Keratinocyte (primary cell): ENCODE data around the gene PIK3AP1. TPM values are rescaled to one million over a fixed set of nuclear protein-coding genes. Genes with fewer than 3 reads are reported as not detected.

ENCODE experiments used
- DNase-seq: peaks from one replicate; pipeline ENCODE4 v3.0.0-alpha.2; 2011; ENCODE audit warnings: low read depth, missing footprints, low spot score
- FAIRE-seq: peaks from 2 replicates; lab custom pipeline; 2011; peaks lifted over from hg19 to GRCh38; lab: Jason Lieb, UNC
- H2AFZ ChIP-seq: 2 replicates; pipeline ENCODE4 v1.6.0; 2012; ENCODE audit warnings: low read length, control low read depth, inconsistent platforms; ENCODE audit not compliant: control insufficient read depth
- H3K27ac ChIP-seq: 2 replicates; pipeline ENCODE4 v1.5.1; 2011; ENCODE audit warnings: low read length; ENCODE audit not compliant: control insufficient read depth, insufficient read depth
- H3K27me3 ChIP-seq: 3 replicates; pipeline ENCODE4 v1.6.0; 2011; ENCODE audit warnings: low read length; ENCODE audit not compliant: control insufficient read depth, insufficient read depth; ENCODE audit errors: extremely low read depth
- H3K36me3 ChIP-seq, 2 experiments: 2 replicates in 1 of 2; 3 replicates in 1 of 2; pipeline ENCODE4 v1.5.1; 2011; ENCODE audit warnings: low read length in 2 of 2, mild to moderate bottlenecking in 1 of 2; ENCODE audit not compliant: control insufficient read depth in 2 of 2, insufficient read depth in 2 of 2; ENCODE audit errors: extremely low read depth in 1 of 2
- H3K4me1 ChIP-seq: 3 replicates; pipeline ENCODE4 v1.5.1; 2011; ENCODE audit warnings: low read length; ENCODE audit not compliant: control insufficient read depth, insufficient read depth; ENCODE audit errors: extremely low read depth
- H3K4me2 ChIP-seq: 3 replicates; pipeline ENCODE4 v1.6.0; 2011; ENCODE audit warnings: low read depth, low read length; ENCODE audit not compliant: control insufficient read depth, insufficient read depth; ENCODE audit errors: extremely low read depth
- H3K4me3 ChIP-seq, 3 experiments: fragments of 200-600 bp in 1 of 3; sonication (generic) in 1 of 3; 2 replicates in 2 of 3; 3 replicates in 1 of 3; pipeline ENCODE4 v1.5.1; 2011 to 2016; ENCODE audit warnings: low read length in 3 of 3, mild to moderate bottlenecking in 3 of 3, control low read depth in 2 of 3, inconsistent platforms in 1 of 3, low read depth in 1 of 3, mixed read lengths in 1 of 3, mixed run types in 1 of 3, moderate library complexity in 1 of 3; ENCODE audit not compliant: control insufficient read depth in 2 of 3, insufficient read depth in 2 of 3; ENCODE audit errors: extremely low read depth in 1 of 3
- H3K79me2 ChIP-seq: 2 replicates; pipeline ENCODE4 v1.6.0; 2012; ENCODE audit warnings: low read length; ENCODE audit not compliant: control insufficient read depth, insufficient read depth
- H3K9ac ChIP-seq: 3 replicates; pipeline ENCODE4 v1.6.0; 2011; ENCODE audit warnings: low read length; ENCODE audit not compliant: control insufficient read depth, insufficient read depth; ENCODE audit errors: extremely low read depth
- H3K9me1 ChIP-seq: 3 replicates; pipeline ENCODE4 v1.6.0; 2011; ENCODE audit warnings: low read length; ENCODE audit not compliant: control insufficient read depth, insufficient read depth; ENCODE audit errors: extremely low read depth
- H3K9me3 ChIP-seq: 2 replicates; pipeline ENCODE4 v1.5.1; 2012; ENCODE audit warnings: low read depth, low read length; ENCODE audit not compliant: control insufficient read depth
- H4K20me1 ChIP-seq: 3 replicates; pipeline ENCODE4 v1.6.0; 2011; ENCODE audit warnings: low read length; ENCODE audit not compliant: control insufficient read depth, insufficient read depth; ENCODE audit errors: extremely low read depth
- EZH2 ChIP-seq: IDR thresholded peaks from one replicate; pipeline ENCODE4 v1.6.1; 2012; ENCODE audit warnings: inconsistent platforms, mild to moderate bottlenecking, low read length, moderate library complexity
- dilution Hi-C: fragments of 300-500 bp; cut with MboI; formaldehyde crosslinking; loops from one replicate; pipeline ENCODE4 v1.7.0; 2020; ENCODE audit warnings: low sequenced_read_pairs; ENCODE audit not compliant: extremely low pct_ligation_motif_present
- polyA plus RNA-seq, 5 experiments: library from polyadenylated mRNA; depleted of rRNA in 3 of 5; stranded (reverse) in 3 of 5; stranded (forward) in 1 of 5; unstranded in 1 of 5; fragments of >200 nt; gene quantifications; 1 replicate in 1 of 5; 2 replicates in 3 of 5; 3 replicates in 1 of 5; pipeline versions ENCODE4 v1.2.1 to v1.2.3, GENCODE V29; 2011 to 2012; ENCODE audit warnings: missing spikeins in 2 of 5, low read depth in 1 of 5, low replicate concordance in 1 of 5
- TF ChIP-seq, protein P1 (sequence below), 3 experiments: IDR thresholded peaks in 1 of 3; conservative IDR thresholded peaks in 1 of 3; optimal IDR thresholded peaks in 1 of 3; 2 replicates in 2 of 3; 3 replicates in 1 of 3; pipeline versions ENCODE3 to v1.5.1; 2011; ENCODE audit warnings: low read length in 3 of 3, mild to moderate bottlenecking in 3 of 3, moderate library complexity in 2 of 3, control low read depth in 1 of 3, inconsistent platforms in 1 of 3; ENCODE audit not compliant: insufficient read depth in 2 of 3; ENCODE audit errors: extremely low read depth in 1 of 3

Gene PIK3AP1
- polyA plus RNA-seq, 1 donor (not counting 4 experiments of a cell fraction or from before 2014, with no cell fraction given), result not detected

GRCh38 chr10:96703358-96703757, 17.0 kb downstream of the PIK3AP1 start:
- Histone ChIP-seq H4K20me1 (no peaks in the 10 kb centered on the region), H3K4me1 (no peaks in the 10 kb centered on the region), H3K36me3 (no peaks in the 10 kb centered on the region), H3K27ac (no peak overlapping the region), H3K9ac (no peak overlapping the region), H3K9me1 (no peaks in the 10 kb centered on the region), H3K4me2 (no peak overlapping the region), H3K27me3 (no peaks in the 10 kb centered on the region), H3K79me2 (no peaks in the 10 kb centered on the region), H3K4me3 (no peak overlapping the region), H3K9me3 (no peaks in the 10 kb centered on the region), H2AFZ (no peak overlapping the region)
- FAIRE-seq (no peak), DNase-seq (no peak)
- dilution Hi-C loops, result no loop called here
- no peak for TF ChIP-seq EZH2
- TF ChIP-seq, protein P1, sequence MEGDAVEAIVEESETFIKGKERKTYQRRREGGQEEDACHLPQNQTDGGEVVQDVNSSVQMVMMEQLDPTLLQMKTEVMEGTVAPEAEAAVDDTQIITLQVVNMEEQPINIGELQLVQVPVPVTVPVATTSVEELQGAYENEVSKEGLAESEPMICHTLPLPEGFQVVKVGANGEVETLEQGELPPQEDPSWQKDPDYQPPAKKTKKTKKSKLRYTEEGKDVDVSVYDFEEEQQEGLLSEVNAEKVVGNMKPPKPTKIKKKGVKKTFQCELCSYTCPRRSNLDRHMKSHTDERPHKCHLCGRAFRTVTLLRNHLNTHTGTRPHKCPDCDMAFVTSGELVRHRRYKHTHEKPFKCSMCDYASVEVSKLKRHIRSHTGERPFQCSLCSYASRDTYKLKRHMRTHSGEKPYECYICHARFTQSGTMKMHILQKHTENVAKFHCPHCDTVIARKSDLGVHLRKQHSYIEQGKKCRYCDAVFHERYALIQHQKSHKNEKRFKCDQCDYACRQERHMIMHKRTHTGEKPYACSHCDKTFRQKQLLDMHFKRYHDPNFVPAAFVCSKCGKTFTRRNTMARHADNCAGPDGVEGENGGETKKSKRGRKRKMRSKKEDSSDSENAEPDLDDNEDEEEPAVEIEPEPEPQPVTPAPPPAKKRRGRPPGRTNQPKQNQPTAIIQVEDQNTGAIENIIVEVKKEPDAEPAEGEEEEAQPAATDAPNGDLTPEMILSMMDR (optimal IDR thresholded peaks at IDR 0.05 in 1 of 3, IDR thresholded peaks at IDR 0.05 in 1 of 3, conservative IDR thresholded peaks at IDR 0.05 in 1 of 3; ENCODE audit: extremely low read depth in 1 of 3, insufficient read depth in 2 of 3, low read length in 3 of 3), result no peak

- Histone ChIP-seq H3K9me1 (no peaks in the 10 kb centered on the region), H3K4me2 (no peak overlapping the region), H3K9ac (no peak overlapping the region), H3K9me3 (no peaks in the 10 kb centered on the region), H3K4me3 (no peak overlapping the region), H3K27me3 (no peaks in the 10 kb centered on the region), H3K4me1 (no peaks in the 10 kb centered on the region), H3K79me2 (no peaks in the 10 kb centered on the region), H4K20me1 (no peaks in the 10 kb centered on the region), H2AFZ (no peak overlapping the region), H3K27ac (no peak overlapping the region), H3K36me3 (no peaks in the 10 kb centered on the region)
- TF ChIP-seq, protein P1 (optimal IDR thresholded peaks at IDR 0.05 in 1 of 3, IDR thresholded peaks at IDR 0.05 in 1 of 3, conservative IDR thresholded peaks at IDR 0.05 in 1 of 3; ENCODE audit: extremely low read depth in 1 of 3, insufficient read depth in 2 of 3, low read length in 3 of 3), result no peak
- no peak for TF ChIP-seq EZH2
- DNase-seq (no peak), FAIRE-seq (no peak)
- dilution Hi-C loops, result no loop called here
Measured at GRCh38 chr10:96701265-96701664, 19.0 kb downstream of the PIK3AP1 start.
